Measurements from ENCODE around the gene MSANTD2.

GRCh38 chr11:124719534-124719933, 80.7 kb downstream of the MSANTD2 start:
- TF ChIP-seq, protein P1, sequence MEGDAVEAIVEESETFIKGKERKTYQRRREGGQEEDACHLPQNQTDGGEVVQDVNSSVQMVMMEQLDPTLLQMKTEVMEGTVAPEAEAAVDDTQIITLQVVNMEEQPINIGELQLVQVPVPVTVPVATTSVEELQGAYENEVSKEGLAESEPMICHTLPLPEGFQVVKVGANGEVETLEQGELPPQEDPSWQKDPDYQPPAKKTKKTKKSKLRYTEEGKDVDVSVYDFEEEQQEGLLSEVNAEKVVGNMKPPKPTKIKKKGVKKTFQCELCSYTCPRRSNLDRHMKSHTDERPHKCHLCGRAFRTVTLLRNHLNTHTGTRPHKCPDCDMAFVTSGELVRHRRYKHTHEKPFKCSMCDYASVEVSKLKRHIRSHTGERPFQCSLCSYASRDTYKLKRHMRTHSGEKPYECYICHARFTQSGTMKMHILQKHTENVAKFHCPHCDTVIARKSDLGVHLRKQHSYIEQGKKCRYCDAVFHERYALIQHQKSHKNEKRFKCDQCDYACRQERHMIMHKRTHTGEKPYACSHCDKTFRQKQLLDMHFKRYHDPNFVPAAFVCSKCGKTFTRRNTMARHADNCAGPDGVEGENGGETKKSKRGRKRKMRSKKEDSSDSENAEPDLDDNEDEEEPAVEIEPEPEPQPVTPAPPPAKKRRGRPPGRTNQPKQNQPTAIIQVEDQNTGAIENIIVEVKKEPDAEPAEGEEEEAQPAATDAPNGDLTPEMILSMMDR (IDR thresholded peaks at IDR 0.05): no peak
- no peak for TF ChIP-seq POLR2A (IDR thresholded peaks at IDR 0.05)
